ENCODE measurements around the gene GRIFIN.

GRIFIN gene

DNA sequence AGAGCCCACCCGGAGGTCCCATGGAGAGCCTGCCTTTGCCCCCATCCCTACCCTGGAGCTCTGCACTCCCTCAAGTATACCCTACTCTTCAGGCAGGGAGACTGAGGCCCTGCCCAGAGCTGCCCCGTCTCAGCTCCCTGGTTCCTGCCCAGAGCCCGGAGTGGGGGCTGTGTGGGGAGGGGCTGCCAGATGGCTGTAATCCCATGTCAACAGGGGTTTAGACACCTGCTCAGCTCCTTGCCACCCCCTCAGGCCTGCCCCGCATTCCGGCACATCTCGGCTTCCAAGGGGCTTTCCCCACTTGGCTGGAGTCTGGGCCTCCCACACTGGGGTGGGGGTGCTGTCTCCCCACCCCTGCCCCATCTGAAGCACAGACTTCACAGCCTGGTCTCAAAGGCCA, 22.5 kb upstream of the GRIFIN start:
- DNase-seq (ENCODE audit: low spot score) = no peak

DNA sequence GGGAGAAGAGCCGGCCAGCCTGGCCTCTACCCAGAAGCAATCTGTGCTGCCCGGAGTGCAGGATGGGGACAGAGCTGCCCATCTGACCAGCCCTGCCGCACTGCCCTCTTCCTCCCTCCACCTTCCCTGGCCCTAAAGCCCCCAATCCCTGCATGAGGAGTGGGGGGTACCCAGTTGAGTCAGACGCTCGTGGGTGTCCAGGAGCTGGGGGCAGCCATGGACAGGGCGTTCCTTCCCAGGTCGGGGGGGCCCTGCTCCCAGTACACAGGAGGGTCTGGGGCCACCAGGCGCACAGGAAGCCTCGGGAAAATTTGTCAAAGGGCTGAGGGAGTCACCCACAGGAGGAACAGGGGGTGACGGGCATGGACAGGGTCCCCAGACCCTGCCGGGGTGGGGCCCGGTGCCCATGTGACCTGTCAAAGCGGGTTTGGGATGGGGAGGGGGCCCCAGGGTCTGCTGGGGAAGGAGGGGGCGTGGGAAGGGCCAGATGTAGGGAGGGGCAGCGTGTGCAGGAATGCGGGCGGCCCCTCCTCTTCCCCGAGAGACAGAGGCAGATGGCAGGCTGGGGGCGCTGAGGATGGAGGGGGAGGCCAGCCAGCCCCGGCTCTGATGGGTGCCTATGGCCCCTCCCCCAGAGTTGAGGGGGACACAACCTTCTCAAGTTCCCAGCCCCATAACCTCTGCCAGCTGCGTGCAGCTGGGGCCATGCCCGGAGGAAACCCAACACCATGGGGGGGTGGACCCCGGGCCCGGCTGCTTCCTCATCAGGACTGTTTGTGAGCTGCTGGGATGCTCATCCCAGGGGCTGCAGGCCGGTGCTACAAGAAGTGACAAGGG, 21.5 kb upstream of the GRIFIN start:
- no peak for DNase-seq (ENCODE audit: low spot score)

DNA sequence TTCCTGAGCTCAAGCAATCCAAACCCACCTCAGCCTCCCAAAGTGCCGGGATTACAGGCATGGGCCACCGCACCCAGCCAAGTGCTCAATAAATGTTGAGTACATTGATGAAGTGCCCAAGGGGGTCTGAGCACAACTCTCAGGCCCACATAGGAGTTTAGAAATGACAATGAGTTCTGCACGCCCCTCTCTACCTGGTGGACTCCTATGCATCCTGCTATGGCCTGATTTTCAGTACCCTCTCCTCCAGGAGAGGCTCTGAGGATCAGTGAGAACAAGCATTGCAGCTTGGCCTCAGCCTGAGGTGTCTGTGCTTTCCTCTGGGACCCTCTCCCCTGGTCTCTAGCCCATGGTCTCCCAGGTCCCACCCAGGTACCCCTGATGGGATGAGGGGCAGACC, 20.9 kb upstream of the GRIFIN start:
- DNase-seq (ENCODE audit: low spot score) = no peak

DNA sequence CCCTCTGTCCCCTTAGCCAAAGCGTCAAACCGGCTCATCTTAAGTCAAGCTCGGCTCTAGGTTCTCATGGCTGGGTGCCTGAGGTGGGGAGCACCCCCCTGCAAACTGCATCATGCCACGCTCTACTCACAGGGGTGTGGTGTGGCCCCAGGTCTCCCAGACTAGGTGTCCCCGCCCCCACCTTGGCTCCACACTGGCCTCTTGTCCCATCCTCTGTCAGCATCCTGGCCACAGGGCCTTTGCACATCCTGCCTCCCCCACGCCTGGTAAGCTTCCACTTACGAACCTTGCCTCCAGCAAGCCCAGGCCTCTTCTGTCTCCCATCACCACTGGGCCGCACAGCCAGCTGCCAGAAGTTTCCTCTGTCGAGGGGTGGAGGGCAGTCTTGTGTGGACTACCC, 20.2 kb upstream of the GRIFIN start:
- no peak for DNase-seq (ENCODE audit: low spot score)

DNA sequence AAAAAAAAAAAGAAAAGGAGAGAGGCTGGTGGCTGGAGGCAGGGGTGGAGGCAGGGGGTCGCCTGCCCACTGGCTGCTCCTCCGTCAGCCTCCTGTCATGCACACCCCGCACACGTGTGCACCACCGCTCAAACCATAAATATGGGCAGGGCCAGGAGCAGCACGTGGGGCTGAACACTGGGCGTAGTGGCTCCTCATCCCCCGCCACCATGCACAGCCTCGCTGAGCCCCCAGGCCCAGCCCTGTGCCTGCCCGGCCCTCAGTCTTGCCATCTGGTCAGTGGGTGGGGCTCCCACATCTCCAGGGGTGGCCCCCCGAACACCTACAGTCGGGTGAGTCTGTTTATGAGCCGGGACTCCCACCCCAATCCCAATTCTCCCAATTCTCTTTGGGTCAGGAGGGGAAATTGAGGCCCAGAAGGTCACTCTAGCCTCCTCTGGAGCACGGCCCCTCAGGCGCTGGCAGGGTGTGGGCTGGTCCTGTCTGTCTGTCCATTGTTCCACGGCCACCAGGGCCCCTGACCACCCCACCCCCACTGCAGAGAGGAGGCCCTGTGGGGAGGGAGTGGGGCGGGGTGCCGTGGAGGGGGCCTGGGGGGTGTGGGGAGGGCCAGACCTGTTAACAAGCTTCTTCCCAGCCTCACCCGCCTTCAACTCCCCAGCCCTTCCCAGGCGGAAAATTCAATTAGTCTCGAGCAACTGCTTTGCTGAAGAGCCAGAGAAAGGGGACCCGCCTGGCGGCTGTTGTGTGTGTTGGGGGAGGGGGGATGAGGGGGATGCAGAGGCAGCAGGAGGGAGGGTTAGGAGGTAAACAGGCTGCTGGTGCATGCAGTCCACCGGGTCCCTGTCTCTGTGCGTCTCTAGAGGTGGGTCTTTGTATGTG, 19.5 kb upstream of the GRIFIN start:
- no peak for DNase-seq (ENCODE audit: low spot score)

DNA sequence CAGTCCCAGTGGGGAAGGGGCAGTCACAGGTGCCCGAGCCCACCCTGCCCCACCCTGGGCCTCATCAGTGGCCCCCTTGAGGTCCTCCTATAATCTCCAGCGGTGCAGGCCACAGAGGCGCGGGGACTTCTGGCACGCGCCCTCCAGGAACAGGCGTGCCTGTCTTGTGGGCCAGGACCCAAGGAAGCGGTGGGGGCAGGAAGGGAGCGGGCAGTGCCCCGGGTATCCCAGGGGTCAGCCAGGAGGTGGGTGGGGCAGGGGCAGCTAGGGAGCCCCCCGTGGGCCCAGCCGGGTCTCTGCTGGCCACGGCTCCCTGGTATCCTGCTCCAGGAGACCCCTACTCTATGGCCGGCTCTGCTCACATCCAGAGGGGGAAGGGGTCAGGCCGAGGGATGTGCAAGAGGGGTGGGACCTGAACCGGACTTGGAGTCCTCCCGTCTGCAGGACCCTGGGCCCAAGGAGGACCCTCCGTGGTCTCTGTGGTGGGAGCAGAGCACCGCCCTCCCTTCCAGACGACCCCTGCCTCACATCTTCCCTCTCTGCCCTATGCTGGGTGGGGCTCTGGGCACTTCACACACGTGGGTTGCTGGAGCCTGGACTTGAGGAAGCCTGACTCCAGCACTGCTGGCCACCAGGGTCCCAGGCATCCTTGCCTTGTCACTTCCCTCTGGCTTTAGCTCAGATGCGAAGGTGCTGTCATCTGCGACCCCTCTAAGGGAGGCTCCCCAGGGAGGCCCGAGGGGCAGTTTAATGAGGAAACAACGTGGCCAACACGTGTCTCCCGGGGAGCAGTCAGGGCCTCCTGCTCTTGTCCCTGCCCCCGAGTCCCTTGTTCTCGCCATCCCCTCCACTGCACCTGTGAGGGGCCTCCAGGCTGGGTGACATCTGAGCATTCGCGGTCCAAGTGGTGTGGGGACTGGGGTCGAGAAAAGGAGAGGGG, 18.3 kb upstream of the GRIFIN start:
- no peak for DNase-seq (ENCODE audit: low spot score)

DNA sequence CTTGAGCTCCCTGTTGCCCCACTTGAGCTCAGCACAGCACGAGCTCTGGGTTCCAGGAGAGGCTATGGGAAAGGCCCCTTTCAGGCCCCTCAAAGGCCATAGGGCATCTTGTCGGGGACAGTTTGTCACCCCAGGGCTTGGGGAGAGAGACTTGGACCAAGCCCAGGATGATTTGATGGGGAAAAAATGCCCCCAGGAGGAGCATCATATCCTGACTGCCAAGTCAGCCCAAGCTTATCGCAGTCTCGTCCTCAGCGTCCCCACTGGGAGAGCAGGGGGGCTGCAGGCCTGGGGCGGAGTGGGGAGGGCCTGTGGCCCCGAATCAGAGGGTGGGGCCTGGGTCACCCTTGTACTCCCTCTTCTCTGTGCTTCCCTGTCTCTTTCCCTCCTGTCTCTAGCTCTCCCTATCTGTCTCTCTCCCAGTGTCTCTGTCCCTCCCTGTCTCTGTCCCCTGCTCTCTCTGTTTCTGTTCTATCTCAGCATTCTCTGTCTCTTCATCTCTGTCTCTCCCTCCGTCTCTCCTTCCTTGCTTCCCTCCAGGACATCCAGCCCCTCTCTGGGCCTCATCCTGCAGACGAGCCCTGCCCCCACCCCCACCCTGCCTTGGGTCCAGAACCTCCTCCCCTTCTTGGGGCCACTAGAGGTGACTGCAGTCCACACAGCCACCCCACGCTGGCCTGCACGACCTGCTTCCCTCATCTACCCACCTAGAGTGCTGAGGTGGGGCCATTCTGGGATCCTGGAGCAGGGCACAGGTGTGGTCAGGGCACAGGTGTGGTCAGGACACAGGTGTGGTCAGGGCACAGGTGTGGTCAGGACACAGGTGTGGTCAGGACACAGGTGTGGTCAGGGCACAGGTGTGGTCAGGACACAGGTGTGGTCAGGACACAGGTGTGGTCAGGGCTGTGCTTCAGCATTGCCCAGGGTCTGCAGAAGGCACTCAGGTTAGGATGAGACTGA, 17.3 kb upstream of the GRIFIN start:
- DNase-seq (ENCODE audit: low spot score) = no peak

DNA sequence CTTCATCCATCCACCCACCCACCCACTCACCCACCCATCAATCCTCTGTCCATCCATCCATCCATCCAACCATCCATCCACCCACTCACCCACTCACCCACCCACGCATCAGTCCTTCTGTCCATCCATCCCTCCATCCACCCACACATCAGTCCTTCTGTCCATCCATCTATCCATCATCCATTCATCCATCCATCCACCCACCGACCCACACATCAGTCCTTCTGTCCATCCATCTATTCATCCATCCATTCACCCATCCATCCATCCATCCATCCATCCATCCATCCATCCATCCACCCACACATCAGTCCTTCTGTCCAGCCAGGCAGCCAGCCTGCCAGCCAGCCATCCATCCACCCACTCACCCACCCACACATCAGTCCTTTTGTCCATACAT, 15.8 kb upstream of the GRIFIN start:
- no peak for DNase-seq (ENCODE audit: low spot score)

DNA sequence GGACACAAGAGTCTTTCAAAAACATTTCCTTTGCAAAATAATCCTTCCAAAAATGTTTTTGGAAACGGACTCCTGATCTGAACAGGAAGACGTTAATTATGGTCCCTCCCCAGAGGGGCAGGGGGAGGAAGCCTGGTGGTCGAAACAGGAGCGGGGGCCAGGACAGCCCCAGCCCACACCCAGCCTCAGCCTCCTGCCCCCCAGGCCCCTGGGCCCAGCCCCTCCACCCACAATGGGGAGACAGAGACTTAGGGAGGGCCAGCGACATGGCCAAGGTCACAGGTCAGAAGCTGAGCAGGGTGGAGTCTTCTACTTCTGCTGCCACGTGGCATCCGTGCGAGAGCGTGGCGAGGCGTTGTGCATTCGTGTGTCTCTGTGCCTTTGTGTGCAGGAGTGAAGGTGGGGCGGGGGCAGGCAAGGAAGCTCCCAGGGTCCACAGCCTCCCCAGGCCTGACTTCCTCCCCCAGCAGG, 14.0 kb upstream of the GRIFIN start:
- no peak for DNase-seq (ENCODE audit: low spot score)

DNA sequence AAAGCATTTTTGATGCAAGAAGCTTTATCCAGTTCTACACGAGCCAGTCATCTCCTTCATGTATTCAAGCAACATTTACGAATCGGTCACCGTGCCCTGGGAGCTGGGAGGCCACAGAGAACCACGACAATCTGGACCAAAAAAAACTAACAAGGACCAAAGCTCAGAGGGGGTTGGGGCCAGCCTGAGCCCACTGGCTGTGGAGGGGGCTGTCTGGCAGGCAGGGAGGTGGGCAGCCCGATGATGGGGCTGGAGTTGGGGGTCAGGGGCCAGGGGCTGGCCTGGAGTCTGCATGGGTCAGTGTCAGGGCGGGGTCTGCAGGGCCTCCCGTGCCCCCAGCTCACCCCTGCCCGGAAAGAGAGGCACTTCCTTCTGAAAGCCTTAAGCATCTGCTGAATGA, 12.5 kb upstream of the GRIFIN start:
- no peak for DNase-seq (ENCODE audit: low spot score)

DNA sequence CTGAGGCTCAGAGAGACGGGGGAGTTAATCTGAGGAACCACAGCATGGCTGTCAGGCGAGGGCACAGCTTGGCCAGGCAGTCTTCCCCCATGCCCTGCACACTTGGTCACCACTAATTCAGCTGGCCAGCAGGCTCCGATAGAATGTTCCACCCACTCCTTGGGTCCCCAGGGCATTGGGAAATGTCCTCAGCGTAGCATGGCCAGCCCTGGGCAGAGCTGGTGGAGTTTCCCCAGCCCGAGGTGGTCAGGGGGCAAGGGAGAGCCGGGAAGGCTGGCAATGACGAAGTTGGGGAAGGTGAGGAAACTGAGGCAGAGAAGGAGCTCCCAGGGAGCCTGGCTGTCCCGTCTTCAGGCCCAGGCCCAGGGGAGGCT, 12.1 kb upstream of the GRIFIN start:
- no peak for DNase-seq (ENCODE audit: low spot score)

DNA sequence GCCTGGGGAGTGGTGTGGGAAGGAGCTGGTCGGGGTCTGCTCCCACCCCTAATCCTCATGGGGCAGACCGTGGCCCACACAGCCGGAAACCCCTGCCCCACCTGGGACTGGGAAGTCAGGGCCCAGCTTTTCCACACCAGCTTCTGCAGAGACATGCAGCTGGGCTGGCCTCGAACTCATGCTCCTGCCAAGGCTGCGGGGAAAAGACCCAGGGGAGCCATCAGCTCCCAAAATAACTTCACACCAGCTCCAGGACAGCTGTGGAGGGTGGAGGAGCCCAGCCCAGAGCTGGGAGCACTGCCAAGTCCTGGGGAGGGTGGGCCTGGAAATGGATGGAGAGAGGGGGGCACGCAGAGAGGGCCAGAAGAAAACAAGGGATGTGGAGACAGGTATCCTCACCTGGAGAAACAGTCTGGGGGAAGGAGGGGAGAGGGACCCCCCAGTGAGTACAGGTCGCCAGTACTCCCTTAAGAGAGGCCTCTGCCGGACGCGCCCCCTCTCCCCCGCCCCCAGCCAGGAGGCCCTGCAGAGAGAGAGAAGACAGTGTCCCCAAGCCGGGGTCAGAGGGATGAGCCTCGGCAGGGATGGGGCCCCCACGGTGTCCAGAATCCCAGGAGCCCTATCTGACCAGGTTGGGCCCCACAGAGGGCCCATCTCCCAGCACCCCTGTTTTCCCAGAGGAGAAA, 11.5 kb upstream of the GRIFIN start:
- DNase-seq (ENCODE audit: low spot score) = no peak

DNA sequence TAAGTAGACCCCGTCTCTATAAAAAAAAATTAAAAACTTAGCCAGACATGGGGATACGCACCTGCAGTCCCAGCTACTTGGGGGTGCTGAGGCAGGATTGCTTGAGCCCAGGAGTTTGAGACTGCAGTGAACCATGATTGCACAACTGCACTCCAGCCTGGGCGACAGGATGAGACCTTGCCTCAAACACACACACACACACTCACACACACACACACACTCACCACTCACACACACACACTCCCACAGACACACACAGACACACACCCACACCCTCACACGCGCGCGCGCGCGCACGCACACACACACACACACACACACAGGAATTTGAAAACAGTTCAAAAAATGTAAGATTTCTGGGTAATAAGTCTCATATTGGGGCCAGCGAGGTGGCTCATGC, 8.7 kb upstream of the GRIFIN start:
- DNase-seq (ENCODE audit: low spot score) = no peak

DNA sequence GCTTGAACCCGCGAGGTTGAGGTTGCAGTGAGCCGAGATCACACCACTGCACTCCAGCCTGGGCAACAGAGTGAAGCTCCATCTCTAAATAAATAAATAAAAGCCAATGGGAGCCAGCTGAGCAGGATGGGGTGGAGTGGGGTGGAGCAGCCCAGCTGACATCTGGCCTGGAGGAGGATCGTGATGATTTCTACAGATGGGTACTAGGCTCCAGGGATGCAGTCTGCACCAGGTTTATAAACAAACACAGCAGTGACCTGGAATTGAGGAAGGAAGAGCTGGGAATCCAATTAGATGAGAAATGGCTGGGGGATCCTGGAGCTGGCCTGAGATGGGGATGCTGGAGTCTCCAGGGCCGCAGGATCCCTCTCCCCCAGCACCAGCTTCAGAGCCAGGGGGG, 7.3 kb upstream of the GRIFIN start:
- DNase-seq (ENCODE audit: low spot score) = no peak

DNA sequence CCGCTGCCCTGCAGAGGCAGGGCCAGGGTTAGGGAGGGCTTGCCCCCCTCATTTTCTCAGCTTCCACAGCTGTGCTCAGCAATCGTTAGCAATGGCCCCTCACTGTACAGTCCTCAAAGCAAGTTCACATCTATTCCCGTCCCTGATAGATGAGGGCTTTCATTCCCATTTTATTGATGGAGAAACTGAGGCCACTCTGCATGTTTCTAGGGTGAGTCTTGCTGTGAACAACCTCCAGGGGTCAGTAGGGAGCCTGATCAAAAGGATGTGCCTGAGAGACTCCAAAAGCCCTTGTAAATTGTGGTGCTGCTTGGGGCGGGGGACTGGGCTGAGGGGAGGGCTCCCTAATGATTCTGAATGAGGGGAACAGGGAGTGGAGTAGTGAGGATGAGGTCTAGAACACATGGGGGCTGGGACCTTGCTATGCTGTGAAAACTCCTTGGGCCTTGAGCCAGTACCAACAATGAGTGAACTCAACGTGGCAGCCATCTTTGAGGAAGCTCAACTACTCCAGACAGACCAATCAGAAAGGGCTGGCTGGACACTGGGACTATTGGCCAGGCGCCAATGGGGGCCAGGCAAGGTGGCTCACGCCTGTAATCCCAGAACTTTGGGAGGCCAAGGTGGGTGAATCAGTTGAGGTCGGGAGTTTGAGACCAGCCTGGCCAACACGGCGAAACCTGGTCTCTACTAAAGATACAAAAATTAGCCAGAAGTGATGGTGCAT, 6.7 kb upstream of the GRIFIN start:
- no peak for DNase-seq (ENCODE audit: low spot score)

DNA sequence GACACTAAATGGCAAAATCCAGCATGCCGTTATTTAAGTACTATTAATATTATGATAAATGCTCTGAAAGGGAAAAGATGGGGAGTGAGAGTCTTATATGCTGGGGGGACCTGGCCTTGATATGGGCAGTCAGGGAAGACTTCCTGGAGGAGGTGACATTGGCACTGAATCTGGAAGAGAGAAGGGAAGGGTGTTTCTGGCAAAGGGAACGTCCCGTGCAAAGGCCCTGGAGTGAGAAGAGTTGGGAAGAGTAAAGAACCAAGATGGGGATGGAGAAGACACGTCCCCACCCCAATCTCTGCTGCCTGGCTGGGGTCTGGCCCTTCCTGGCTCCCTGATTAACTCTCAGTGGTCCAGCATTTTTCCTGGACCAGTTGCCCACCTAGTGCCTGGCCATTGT, 5.0 kb upstream of the GRIFIN start:
- no peak for DNase-seq (ENCODE audit: low spot score)

DNA sequence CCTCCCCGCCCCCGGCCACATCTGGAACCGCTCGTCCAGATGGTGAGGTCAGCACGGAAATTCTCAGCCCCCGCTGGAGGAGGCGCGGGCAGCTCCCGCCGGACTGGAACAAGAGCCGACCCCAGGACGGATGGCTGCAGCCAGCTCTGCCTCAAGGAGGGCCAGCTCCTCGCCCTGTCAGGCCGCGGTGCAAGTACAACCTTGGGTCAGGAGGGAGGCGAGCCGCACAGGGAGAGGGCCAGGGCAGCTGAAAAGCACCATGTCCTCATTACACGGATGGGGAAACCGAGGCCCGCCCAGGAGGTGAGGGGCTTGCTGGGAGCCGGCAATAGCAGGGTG, 3.8 kb upstream of the GRIFIN start:
- no peak for DNase-seq (ENCODE audit: low spot score)

DNA sequence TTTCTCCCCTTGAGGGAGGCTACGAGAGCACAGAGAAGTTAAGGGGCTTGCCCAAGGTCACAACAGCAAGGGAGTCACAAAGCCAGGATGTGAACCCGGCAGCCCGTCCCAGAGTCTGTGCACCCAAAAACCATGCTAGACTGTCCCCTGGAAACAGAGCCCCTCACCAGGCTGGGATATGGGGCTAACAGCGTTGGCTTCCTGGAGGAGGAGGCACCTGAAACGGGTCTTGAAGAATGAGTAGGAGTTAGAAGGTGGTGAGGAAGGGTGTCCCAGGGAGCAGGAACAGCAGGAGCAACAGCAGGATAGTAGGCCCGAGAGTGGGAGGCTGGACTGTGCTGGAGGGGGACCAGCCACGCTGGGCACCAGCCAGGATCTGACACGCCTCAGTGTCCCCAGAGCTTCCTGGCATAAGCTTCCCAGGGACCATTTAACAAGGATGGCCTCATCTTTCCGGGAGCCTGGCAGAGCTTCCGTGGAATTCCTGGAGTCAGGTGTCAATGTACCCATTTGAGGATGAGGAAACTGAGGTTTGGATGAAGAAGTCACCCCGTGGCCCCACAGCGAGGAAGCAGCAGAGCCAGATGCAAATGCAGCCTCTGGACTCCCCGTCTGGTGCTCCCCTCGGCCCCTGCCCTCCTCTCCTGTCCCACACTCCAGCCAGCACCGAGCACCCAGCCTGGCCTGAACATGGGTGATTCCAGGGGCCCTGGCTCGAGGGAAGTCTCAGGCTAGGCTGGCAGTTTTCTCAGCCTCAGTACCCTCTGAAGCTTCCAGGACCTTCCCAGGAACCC, 3.3 kb upstream of the GRIFIN start:
- no peak for DNase-seq (ENCODE audit: low spot score)

DNA sequence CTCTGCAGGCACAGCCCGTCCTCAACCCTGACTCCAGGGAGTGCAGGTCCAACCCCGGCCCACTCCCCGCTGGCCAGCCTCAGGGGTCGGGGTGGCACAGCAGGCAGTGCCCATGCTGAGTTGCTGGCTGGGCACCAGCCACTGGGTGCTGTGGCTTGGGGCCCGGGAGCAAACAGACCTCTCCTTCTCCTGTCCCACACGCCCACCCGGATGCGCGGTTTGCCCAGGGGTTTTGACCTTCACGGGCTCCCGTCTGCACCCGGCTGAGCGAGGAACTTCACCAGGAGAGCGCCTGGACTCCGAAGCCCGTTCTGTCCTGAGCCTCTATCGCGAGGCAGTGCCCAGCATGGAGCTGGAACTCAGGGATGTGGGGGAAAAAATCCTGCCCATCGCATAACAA, 2.6 kb upstream of the GRIFIN start:
- no peak for DNase-seq (ENCODE audit: low spot score)
